Coronary artery (tissue), 2 donors: ENCODE measurements around the gene NFKBIL1.

Experiments
- DNase-seq: peaks from one replicate; pipeline ENCODE4 v3.0.0-alpha.2; 2017; ENCODE audit warnings: low spot score
- H3K27ac ChIP-seq, 2 donors: fragments of 200-600 bp; sonication (generic); one replicate each; pipeline ENCODE4 v1.5.1; 2016 to 2019
- H3K4me3 ChIP-seq: fragments of 200-600 bp; sonication (generic); 2 replicates; pipeline ENCODE4 v1.5.1; 2016; ENCODE audit warnings: mild to moderate bottlenecking, moderate library complexity
- CTCF ChIP-seq: fragments of 200-600 bp; sonication (generic); IDR thresholded peaks from one replicate; pipeline ENCODE4 v1.5.1; 2019; ENCODE audit warnings: antibody characterized with exemption

Gene NFKBIL1

GRCh38 chr6:31579119-31579505, 31.7 kb downstream of the NFKBIL1 start:
- no peak overlapping the region for H3K27ac ChIP-seq
- no peak for DNase-seq

GRCh38 chr6:31579546-31580437, 32.4 kb downstream of the NFKBIL1 start:
- no peak for DNase-seq
- no peak for TF ChIP-seq CTCF
- Histone ChIP-seq H3K27ac (no peak overlapping the region), H3K4me3 (no peak overlapping the region)

More at GRCh38 chr6:31579119-31579505, 31.7 kb downstream of the NFKBIL1 start:
- H3K4me3 ChIP-seq, result no peak overlapping the region
- no peak for TF ChIP-seq CTCF

- DNase-seq, result no peak
- no peak for TF ChIP-seq CTCF
Measured at GRCh38 chr6:31580438-31580740, 33.0 kb downstream of the NFKBIL1 start.

GRCh38 chr6:31580807-31581433, 33.5 kb downstream of the NFKBIL1 start:
- peak overlapping the region; percentile 83 for H3K4me3 ChIP-seq
- peak overlapping the region; percentile 46 to 82 for H3K27ac ChIP-seq
- DNase-seq, result no peak
- peak; percentile 98 for TF ChIP-seq CTCF

More at GRCh38 chr6:31580438-31580740, 33.0 kb downstream of the NFKBIL1 start:
- Histone ChIP-seq H3K4me3 (peak overlapping the region; percentile 83), H3K27ac (peak overlapping the region; percentile 46 to 82)

- no peak for TF ChIP-seq CTCF
- DNase-seq, result no peak
- Histone ChIP-seq H3K4me3 (peak overlapping the region; percentile 83), H3K27ac (peak overlapping the region; percentile 46 to 82)
Measured at GRCh38 chr6:31581434-31582229, 34.2 kb downstream of the NFKBIL1 start.

- Histone ChIP-seq H3K4me3 (peak within 1 kb of the TSS; percentile 83), H3K27ac (peak within 1 kb of the TSS; percentile 46 to 82)
- DNase-seq, result no peak
- no peak for TF ChIP-seq CTCF
Measured at GRCh38 chr6:31582230-31582643, 34.8 kb downstream of the NFKBIL1 start, which contains the start of gene LTB. TSS of gene LTB (minus strand) at chr6:31582424. CDS start at chr6:31582417, 7 bp downstream.
